Dendritic cell treated with granulocyte-macrophage colony-stimulating factor and Interleukin-4, amounts not matched to agents 40 ng/mL and 50 ng/mL, for 4 days (primary cell): Measurements from ENCODE around the gene CHI3L1.
"Not testable (repeated sequence)": the region's sequence is repeated elsewhere in the genome, so short reads cannot be mapped to it uniquely, and the experiment has no call there.

Experiments
- H3K27ac Mint-ChIP-seq: one replicate; pipeline ENCODE4 v1.8.0; 2022; ENCODE audit warnings: mild to moderate bottlenecking, mixed read lengths
- H3K27me3 Mint-ChIP-seq: one replicate; pipeline ENCODE4 v1.8.0; 2022; ENCODE audit warnings: mild to moderate bottlenecking, mixed read lengths
- H3K36me3 Mint-ChIP-seq: one replicate; pipeline ENCODE4 v1.8.0; 2022; ENCODE audit warnings: low read depth, mixed read lengths
- H3K4me1 Mint-ChIP-seq: one replicate; pipeline ENCODE4 v1.8.0; 2022; ENCODE audit warnings: low read depth, mixed read lengths
- H3K4me3 Mint-ChIP-seq: one replicate; pipeline ENCODE4 v1.8.0; 2022; ENCODE audit warnings: mild to moderate bottlenecking, moderate library complexity, mixed read lengths
- H3K9me3 Mint-ChIP-seq: one replicate; pipeline ENCODE4 v1.8.0; 2022; ENCODE audit warnings: mixed read lengths
- intact Hi-C: fragments of 100-400 bp; cut with micrococcal nuclease; formaldehyde crosslinking; loops from one replicate; pipeline ENCODE4 v1.15.0; 2022

CHI3L1 gene

DNA sequence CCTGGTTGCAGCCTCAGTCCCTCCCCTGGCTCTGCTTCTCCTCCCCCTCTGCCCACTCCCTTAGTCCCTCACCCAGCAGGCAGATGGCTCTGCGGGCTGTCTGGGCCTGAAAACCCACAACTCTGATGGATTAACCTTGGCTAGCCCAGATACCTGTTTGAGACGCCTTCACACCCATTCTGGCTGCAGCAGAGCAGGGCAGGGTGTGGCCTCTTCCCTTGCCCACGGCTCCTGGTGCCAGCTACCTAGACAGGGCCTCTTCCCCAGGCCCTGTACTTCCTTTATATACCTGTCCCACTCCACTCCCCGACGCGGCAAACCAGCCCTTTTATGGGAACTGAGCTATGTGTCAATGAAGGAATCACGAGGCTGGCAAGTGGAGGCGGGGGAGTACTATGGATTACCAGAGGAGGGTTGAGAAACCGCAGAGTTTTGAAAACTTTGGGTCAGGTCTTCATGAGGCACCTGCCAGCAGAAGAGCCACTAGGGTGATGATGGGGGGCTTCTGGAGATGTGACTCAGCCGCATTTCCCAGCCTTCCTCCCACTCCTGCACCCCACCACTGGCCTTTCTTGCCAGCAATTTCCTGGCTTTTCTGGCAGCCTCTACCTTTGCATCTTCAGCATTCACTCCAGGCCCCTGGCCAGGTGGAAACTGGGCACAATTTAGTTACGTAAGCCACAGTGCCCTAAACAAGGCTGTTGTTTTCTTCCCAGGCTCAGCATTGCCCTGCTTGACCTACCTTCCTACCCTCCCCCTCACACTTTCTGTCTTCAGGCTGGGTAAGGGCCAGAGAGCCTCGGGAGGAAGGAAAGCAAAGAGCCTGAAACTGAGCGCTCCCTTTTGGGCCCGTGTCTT lies at the start of gene CHI3L1:
TSS of gene CHI3L1 (minus strand) at position 259 of the 858 bp plus-strand sequence. CDS start at position 178, 81 bp downstream.
- intact Hi-C loops = no loop called here
- peak within 1 kb of the TSS; percentile 31 for H3K27ac Mint-ChIP-seq
- no peaks in the 10 kb centered on the region for H3K36me3 Mint-ChIP-seq
- no peaks in the 10 kb centered on the region for H3K9me3 Mint-ChIP-seq
- H3K4me1 Mint-ChIP-seq = peaks cover 30% of the 10 kb centered on the region
- H3K4me3 Mint-ChIP-seq = no peak within 1 kb of the TSS
- peaks cover 20% of the 10 kb centered on the region for H3K27me3 Mint-ChIP-seq

DNA sequence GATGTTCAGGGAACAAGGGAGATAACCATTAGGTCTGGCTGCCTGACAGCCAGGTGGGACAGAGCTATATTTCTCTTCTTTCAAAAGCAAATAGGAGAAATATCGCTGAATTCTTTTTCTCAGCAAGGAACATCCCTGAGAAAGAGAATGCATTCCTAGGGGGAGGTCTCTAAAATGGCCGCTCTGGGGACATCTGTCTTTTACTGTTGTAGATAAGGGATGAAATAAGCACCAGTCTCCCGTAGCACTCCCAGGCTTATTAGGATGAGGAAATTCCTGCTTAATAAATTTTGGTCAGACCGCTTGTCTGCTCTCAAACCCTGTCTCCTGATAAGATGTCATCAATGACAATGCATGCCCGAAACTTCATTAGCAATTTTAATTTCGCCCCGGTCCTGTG lies 48.4 kb upstream of the CHI3L1 start:
- H3K4me1 Mint-ChIP-seq, intact Hi-C loops, H3K4me3 Mint-ChIP-seq, H3K36me3 Mint-ChIP-seq, H3K27ac Mint-ChIP-seq: not testable (repeated sequence)
- peaks cover 38% of the 10 kb centered on the region for H3K27me3 Mint-ChIP-seq
- peaks cover 39% of the 10 kb centered on the region for H3K9me3 Mint-ChIP-seq

- H3K27ac Mint-ChIP-seq = no peak within 1 kb of the TSS
- intact Hi-C loops = no loop called here
- H3K4me1 Mint-ChIP-seq = peaks cover 17% of the 10 kb centered on the region
- no peaks in the 10 kb centered on the region for H3K36me3 Mint-ChIP-seq
- no peak within 1 kb of the TSS for H3K4me3 Mint-ChIP-seq
- H3K27me3 Mint-ChIP-seq = peaks cover 40% of the 10 kb centered on the region
- H3K9me3 Mint-ChIP-seq = peaks cover 12% of the 10 kb centered on the region
These were observed 43.1 kb upstream of the CHI3L1 start, which contains the start of gene CHIT1 for GRCh38 chr1:203229471-203230135. TSS of gene CHIT1 (minus strand) at chr1:203229673. CDS start at chr1:203229636, 37 bp downstream.

DNA sequence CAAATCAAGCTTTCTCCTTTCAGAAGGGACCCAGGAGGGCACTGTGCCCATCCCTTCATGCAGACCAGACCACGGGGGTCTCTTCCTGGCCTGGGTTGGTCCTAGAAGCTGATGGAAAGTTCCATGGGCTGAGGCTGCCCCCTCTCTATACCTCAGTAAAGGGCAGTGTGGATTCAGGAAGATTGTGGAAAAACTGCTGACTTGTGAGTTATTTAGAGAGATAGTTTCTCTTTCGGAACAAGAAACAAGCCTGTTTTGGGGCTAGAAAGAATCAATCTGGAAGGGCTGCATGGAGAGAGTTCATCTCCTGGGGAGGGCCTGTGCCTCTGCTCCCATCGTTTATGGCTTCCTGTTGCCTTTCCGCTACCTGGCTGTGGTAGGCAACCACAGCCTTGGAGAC lies 42.2 kb upstream of the CHI3L1 start:
- Mint-ChIP-seq H3K4me1 (peaks cover 17% of the 10 kb centered on the region), H3K27ac (no peak overlapping the region), H3K36me3 (no peaks in the 10 kb centered on the region), H3K9me3 (peaks cover 3% of the 10 kb centered on the region), H3K4me3 (no peak overlapping the region), H3K27me3 (peaks cover 41% of the 10 kb centered on the region)
- intact Hi-C loops = no loop called here

- H3K9me3 Mint-ChIP-seq = no peaks in the 10 kb centered on the region
- H3K27me3 Mint-ChIP-seq = peaks cover 39% of the 10 kb centered on the region
- no peak overlapping the region for H3K27ac Mint-ChIP-seq
- intact Hi-C loops = no loop called here
- H3K4me1 Mint-ChIP-seq = peaks cover 17% of the 10 kb centered on the region
- no peak overlapping the region for H3K4me3 Mint-ChIP-seq
- no peaks in the 10 kb centered on the region for H3K36me3 Mint-ChIP-seq
These were observed 41.0 kb upstream of the CHI3L1 start for GRCh38 chr1:203227371-203228083.

DNA sequence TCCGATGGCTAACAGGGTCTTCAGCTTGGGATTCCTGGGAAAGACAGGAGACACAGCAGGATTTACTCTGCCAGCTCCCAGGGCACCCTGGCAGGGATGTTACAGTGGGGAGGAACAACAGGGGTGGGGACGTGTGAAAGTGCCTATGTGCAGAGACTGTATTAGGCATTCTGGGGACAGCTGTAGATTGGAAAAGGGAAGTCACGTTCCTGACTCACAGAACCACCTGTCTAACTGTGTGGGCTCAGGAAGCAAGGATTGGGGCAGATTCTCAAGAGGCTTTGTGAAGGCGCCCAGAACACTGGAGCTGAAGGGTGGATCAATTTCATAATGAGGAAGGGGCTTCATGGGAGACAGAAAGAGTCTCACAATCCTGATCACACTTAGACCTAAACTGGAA lies 38.6 kb upstream of the CHI3L1 start:
- Mint-ChIP-seq H3K27ac (no peak overlapping the region), H3K9me3 (no peaks in the 10 kb centered on the region), H3K27me3 (peaks cover 34% of the 10 kb centered on the region), H3K4me1 (peaks cover 17% of the 10 kb centered on the region), H3K4me3 (no peak overlapping the region), H3K36me3 (no peaks in the 10 kb centered on the region)
- intact Hi-C loops = no loop called here

GRCh38 chr1:203223012-203223775 lies 36.7 kb upstream of the CHI3L1 start:
- no peak overlapping the region for H3K4me3 Mint-ChIP-seq
- H3K27me3 Mint-ChIP-seq = peaks cover 39% of the 10 kb centered on the region
- no peak overlapping the region for H3K27ac Mint-ChIP-seq
- intact Hi-C loops = no loop called here
- no peaks in the 10 kb centered on the region for H3K9me3 Mint-ChIP-seq
- peaks cover 7% of the 10 kb centered on the region for H3K4me1 Mint-ChIP-seq
- no peaks in the 10 kb centered on the region for H3K36me3 Mint-ChIP-seq

- Mint-ChIP-seq H3K27ac (no peak overlapping the region), H3K27me3 (peaks cover 48% of the 10 kb centered on the region), H3K36me3 (no peaks in the 10 kb centered on the region), H3K9me3 (no peaks in the 10 kb centered on the region), H3K4me3 (no peak overlapping the region), H3K4me1 (peaks cover 33% of the 10 kb centered on the region)
- intact Hi-C loops = no loop called here
These were observed 33.4 kb upstream of the CHI3L1 start for GRCh38 chr1:203219934-203220333.

- no peak overlapping the region for H3K4me3 Mint-ChIP-seq
- no peak overlapping the region for H3K27ac Mint-ChIP-seq
- intact Hi-C loops = no loop called here
These were observed 32.7 kb upstream of the CHI3L1 start for GRCh38 chr1:203219171-203219570.

GRCh38 chr1:203217668-203218067 lies 31.2 kb upstream of the CHI3L1 start:
- peaks cover 35% of the 10 kb centered on the region for H3K4me1 Mint-ChIP-seq
- H3K4me3 Mint-ChIP-seq = no peak overlapping the region
- intact Hi-C loops = loop anchor here (2.0 kb wide), 1 partner anchor 187 kb away; no protein-coding TSS in a partner anchor
- no peaks in the 10 kb centered on the region for H3K9me3 Mint-ChIP-seq
- peaks cover 42% of the 10 kb centered on the region for H3K27me3 Mint-ChIP-seq
- no peaks in the 10 kb centered on the region for H3K36me3 Mint-ChIP-seq
- H3K27ac Mint-ChIP-seq = no peak overlapping the region

More at GRCh38 chr1:203219171-203219570, 32.7 kb upstream of the CHI3L1 start:
- Mint-ChIP-seq H3K9me3 (no peaks in the 10 kb centered on the region), H3K4me1 (peaks cover 35% of the 10 kb centered on the region), H3K27me3 (peaks cover 44% of the 10 kb centered on the region), H3K36me3 (no peaks in the 10 kb centered on the region)

DNA sequence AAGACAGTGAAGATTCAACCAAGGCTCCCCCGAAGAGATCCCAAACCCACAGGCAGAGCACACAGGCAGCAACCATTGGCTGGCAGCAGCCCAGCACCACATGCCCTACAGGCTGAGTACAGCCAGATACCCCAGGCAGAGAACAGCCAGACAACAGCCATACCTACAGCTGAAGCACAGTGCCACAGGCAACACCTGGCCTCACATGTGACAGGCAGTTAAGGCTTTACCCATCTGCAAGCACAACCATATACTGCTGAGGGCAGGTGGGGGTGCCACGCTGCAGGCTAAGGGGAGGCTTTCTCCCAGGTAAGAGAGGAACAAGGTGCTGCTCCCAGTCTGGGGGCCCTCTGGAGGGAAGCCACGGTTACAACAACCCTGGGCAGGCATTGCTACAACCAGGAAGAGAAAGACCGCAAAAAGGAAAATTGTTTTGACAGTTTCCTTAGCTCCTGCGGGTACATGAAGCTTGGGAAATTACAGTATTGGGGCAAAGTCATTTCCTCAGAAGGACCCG lies 30.7 kb upstream of the CHI3L1 start:
- H3K27ac Mint-ChIP-seq = no peak overlapping the region
- H3K4me1 Mint-ChIP-seq = peaks cover 35% of the 10 kb centered on the region
- intact Hi-C loops = loop anchor here (2.0 kb wide), 1 partner anchor 186 kb away; no protein-coding TSS in a partner anchor
- H3K36me3 Mint-ChIP-seq = no peaks in the 10 kb centered on the region
- peaks cover 40% of the 10 kb centered on the region for H3K27me3 Mint-ChIP-seq
- H3K9me3 Mint-ChIP-seq = no peaks in the 10 kb centered on the region
- H3K4me3 Mint-ChIP-seq = no peak overlapping the region

GRCh38 chr1:203216274-203217138 lies 30.0 kb upstream of the CHI3L1 start:
- Mint-ChIP-seq H3K36me3 (no peaks in the 10 kb centered on the region), H3K9me3 (no peaks in the 10 kb centered on the region), H3K27me3 (peaks cover 40% of the 10 kb centered on the region), H3K4me3 (no peak overlapping the region), H3K4me1 (peaks cover 35% of the 10 kb centered on the region), H3K27ac (no peak overlapping the region)
- intact Hi-C loops = loop anchor here (1.0 to 2.0 kb wide), 3 partner anchors 98 to 186 kb away; no protein-coding TSS in a partner anchor
